Measurements from ENCODE around the gene TNFRSF4. TPM values are rescaled to one million over a fixed set of nuclear protein-coding genes. Genes with fewer than 3 reads are reported as not detected.

The TNFRSF4 gene
- total and polyA plus RNA-seq, 2 donors (not counting 1 experiment from before 2014, with no cell fraction given) = 0.63 to 1.8 TPM

DNA sequence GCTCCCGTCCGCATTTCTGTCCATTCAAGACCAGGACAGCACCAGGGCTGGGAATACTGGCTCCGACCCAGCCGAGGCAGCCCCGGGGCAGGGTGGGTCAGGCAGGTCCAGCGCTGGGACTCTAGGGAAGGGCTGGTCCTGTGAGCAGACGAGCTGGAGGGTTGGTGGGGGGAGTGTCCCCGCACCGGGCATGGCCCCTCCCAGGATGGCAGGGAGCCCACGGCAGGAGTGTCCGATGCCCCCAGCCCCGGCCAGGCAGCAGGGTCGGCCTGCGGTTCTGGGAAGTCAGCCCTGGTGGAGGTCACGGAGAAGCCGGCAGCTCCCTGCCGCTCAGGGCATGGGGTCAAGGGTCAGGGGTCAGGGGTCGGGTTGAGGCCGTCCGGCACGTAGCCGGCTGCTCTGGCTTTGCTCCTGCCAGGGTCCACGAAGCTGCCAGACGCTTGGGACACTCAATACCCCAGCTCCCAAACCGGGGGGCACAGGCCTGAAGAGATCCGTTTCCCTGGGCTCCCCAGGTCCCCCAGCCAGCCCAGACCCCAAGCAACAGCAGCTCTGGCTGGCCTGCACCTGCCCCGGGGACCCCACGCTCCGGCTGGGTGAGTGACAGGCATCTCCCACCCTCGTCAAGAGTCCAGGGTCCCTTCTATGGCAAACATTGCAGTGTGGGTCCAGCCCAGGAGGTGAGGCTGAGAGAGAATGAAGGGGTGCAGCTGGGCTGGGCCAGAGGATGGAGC lies 25.8 kb upstream of the TNFRSF4 start:
- Mint-ChIP-seq H3K4me1 (peaks cover 11% of the 10 kb centered on the region), H3K27me3 (no peaks in the 10 kb centered on the region), H3K4me3 (no peak overlapping the region), H3K9me3 (ENCODE audit: insufficient read depth) (no peaks in the 10 kb centered on the region), H3K27ac (no peak overlapping the region)
- intact Hi-C loops (cut with micrococcal nuclease) = loop anchor here (10.0 kb wide), 1 partner anchor 205 kb away; no protein-coding TSS in a partner anchor
- Histone ChIP-seq H3K4me3 (ENCODE audit: control extremely low read depth in 1 of 5, extremely low read depth in 1 of 5, insufficient read depth in 1 of 5, low read depth in 2 of 5, low read length in 4 of 5) (no peak overlapping the region), H4K20me1 (ENCODE audit: control insufficient read depth, insufficient read depth, low read length, poor library complexity, severe bottlenecking) (peaks cover 7% of the 10 kb centered on the region), H3K9ac (ENCODE audit: low read length) (no peak overlapping the region), H2AFZ (ENCODE audit: insufficient read depth, low read depth, low read length, poor library complexity, severe bottlenecking) (no peak overlapping the region), H3K9me3 (ENCODE audit: control extremely low read depth in 1 of 3, control insufficient read depth in 2 of 3, insufficient read depth in 1 of 3, low read length in 2 of 3) (peaks cover 0 to 5% (median 0%) of the 10 kb centered on the region in 3 donors), H3K79me2 (ENCODE audit: control insufficient read depth, insufficient read depth, low read length) (no peaks in the 10 kb centered on the region), H3K4me1 (ENCODE audit: control insufficient read depth in 2 of 2, insufficient read depth in 2 of 2, low read length in 2 of 2) (peaks cover 13 to 15% of the 10 kb centered on the region in 2 donors), H3K27me3 (replicated peaks in 1 of 4; ENCODE audit: control extremely low read depth in 1 of 4, control insufficient read depth in 3 of 4, insufficient read depth in 4 of 4, low read length in 3 of 4) (peaks cover 0 to 40% (median 8%) of the 10 kb centered on the region in 4 experiments), H3K4me2 (replicated peaks; ENCODE audit: low read depth, low read length, poor library complexity, severe bottlenecking) (no peak overlapping the region), H3K36me3 (replicated peaks in 1 of 2; ENCODE audit: control extremely low read depth in 1 of 2, control insufficient read depth in 1 of 2, extremely low read depth in 1 of 2, insufficient read depth in 2 of 2, low read length in 1 of 2) (peaks cover 0 to 2% of the 10 kb centered on the region in 2 experiments), H3K27ac (ENCODE audit: low read length in 2 of 2) (no peak overlapping the region)
- WGBS (ENCODE audit: insufficient coverage) = 68% methylated on average over 27 of the region's 30 CpGs
- POLR2A ChIA-PET = interaction anchor here (0.8 kb wide), 1 partner anchor 10 kb away, joined by 4 read pairs; no protein-coding TSS in a partner anchor
- no peak for ATAC-seq (ENCODE audit: low read depth)
- CTCF ChIA-PET = interaction anchor here (2.8 kb wide), 1 partner anchor 117 kb away, joined by 19 read pairs; no protein-coding TSS in a partner anchor
- no peak for DNase-seq
- TF ChIP-seq EZH2 (IDR thresholded peaks at IDR 0.05; ENCODE audit: borderline replicate concordance, insufficient read depth, low read depth, low read length, poor library complexity, severe bottlenecking) = no peak
- TF ChIP-seq, protein P1, sequence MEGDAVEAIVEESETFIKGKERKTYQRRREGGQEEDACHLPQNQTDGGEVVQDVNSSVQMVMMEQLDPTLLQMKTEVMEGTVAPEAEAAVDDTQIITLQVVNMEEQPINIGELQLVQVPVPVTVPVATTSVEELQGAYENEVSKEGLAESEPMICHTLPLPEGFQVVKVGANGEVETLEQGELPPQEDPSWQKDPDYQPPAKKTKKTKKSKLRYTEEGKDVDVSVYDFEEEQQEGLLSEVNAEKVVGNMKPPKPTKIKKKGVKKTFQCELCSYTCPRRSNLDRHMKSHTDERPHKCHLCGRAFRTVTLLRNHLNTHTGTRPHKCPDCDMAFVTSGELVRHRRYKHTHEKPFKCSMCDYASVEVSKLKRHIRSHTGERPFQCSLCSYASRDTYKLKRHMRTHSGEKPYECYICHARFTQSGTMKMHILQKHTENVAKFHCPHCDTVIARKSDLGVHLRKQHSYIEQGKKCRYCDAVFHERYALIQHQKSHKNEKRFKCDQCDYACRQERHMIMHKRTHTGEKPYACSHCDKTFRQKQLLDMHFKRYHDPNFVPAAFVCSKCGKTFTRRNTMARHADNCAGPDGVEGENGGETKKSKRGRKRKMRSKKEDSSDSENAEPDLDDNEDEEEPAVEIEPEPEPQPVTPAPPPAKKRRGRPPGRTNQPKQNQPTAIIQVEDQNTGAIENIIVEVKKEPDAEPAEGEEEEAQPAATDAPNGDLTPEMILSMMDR (IDR thresholded peaks at IDR 0.05) = no peak

DNA sequence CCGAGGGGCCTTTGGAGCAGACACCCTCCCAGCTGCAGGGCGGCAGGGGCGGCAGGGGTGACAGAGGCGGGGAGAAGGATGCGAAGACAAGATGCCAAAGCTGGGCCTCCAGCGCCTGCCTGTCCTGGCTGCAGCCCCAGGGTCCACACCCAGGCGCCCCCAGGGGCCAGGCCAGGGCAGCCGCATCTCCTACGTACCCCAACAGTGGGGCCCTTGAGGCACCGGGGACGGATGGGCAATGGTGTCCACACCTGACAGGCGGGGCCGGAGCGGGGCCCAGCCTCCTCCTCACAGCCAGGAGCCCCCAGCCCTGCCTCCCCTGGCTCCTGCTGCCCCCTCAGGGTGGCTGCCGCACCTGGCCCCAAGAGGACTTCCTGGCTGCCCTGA lies 25.3 kb upstream of the TNFRSF4 start:
- ChIA-PET CTCF (interaction anchor here (2.8 kb wide), 1 partner anchor 117 kb away, joined by 19 read pairs; no protein-coding TSS in a partner anchor), POLR2A (no interaction called here)
- TF ChIP-seq EZH2 (IDR thresholded peaks at IDR 0.05; ENCODE audit: borderline replicate concordance, insufficient read depth, low read depth, low read length, poor library complexity, severe bottlenecking) = no peak
- TF ChIP-seq, protein P1 (IDR thresholded peaks at IDR 0.05) = no peak
- peaks cover 0 to 5% (median 0%) of the 10 kb centered on the region in 3 donors for H3K9me3 ChIP-seq (ENCODE audit: control extremely low read depth in 1 of 3, control insufficient read depth in 2 of 3, insufficient read depth in 1 of 3, low read length in 2 of 3)
- H3K9me3 Mint-ChIP-seq (ENCODE audit: insufficient read depth) = no peaks in the 10 kb centered on the region
- H3K9ac ChIP-seq (ENCODE audit: low read length) = no peak overlapping the region
- no peak overlapping the region for H2AFZ ChIP-seq (ENCODE audit: insufficient read depth, low read depth, low read length, poor library complexity, severe bottlenecking)
- H3K27ac Mint-ChIP-seq = no peak overlapping the region
- H3K4me3 Mint-ChIP-seq = no peak overlapping the region
- 78% methylated on average over 15 of the region's 15 CpGs for WGBS (ENCODE audit: insufficient coverage)
- peaks cover 0 to 2% of the 10 kb centered on the region in 2 experiments for H3K36me3 ChIP-seq (replicated peaks in 1 of 2; ENCODE audit: control extremely low read depth in 1 of 2, control insufficient read depth in 1 of 2, extremely low read depth in 1 of 2, insufficient read depth in 2 of 2, low read length in 1 of 2)
- peaks cover 12% of the 10 kb centered on the region for H4K20me1 ChIP-seq (ENCODE audit: control insufficient read depth, insufficient read depth, low read length, poor library complexity, severe bottlenecking)
- peaks cover 15% of the 10 kb centered on the region for H3K4me1 Mint-ChIP-seq
- no peaks in the 10 kb centered on the region for H3K27me3 Mint-ChIP-seq
- H3K79me2 ChIP-seq (ENCODE audit: control insufficient read depth, insufficient read depth, low read length) = peaks cover 4% of the 10 kb centered on the region
- H3K4me2 ChIP-seq (replicated peaks; ENCODE audit: low read depth, low read length, poor library complexity, severe bottlenecking) = no peak overlapping the region
- no peak overlapping the region for H3K4me3 ChIP-seq (ENCODE audit: control extremely low read depth in 1 of 5, extremely low read depth in 1 of 5, insufficient read depth in 1 of 5, low read depth in 2 of 5, low read length in 4 of 5)
- ATAC-seq (ENCODE audit: low read depth) (no peak), DNase-seq (no peak)
- peaks cover 13 to 15% of the 10 kb centered on the region in 2 donors for H3K4me1 ChIP-seq (ENCODE audit: control insufficient read depth in 2 of 2, insufficient read depth in 2 of 2, low read length in 2 of 2)
- peaks cover 0 to 40% (median 8%) of the 10 kb centered on the region in 4 experiments for H3K27me3 ChIP-seq (replicated peaks in 1 of 4; ENCODE audit: control extremely low read depth in 1 of 4, control insufficient read depth in 3 of 4, insufficient read depth in 4 of 4, low read length in 3 of 4)
- intact Hi-C loops (cut with micrococcal nuclease) = loop anchor here (10.0 kb wide), 1 partner anchor 204 kb away; no protein-coding TSS in a partner anchor
- H3K27ac ChIP-seq (ENCODE audit: low read length in 2 of 2) = no peak overlapping the region
